OCI-LY3 (cell line): ENCODE results near the gene COL13A1.

ENCODE experiments used
- CTCF ChIP-seq: fragments of 200-600, 300-600 bp; sonication (generic); IDR thresholded peaks from 2 replicates; pipeline ENCODE4 v1.5.1; 2014; ENCODE audit warnings: antibody characterized with exemption, low read length, low read depth
- EZH2phosphoT487 ChIP-seq: fragments of 200-600 bp; shearing (Covaris generic); IDR thresholded peaks from 2 replicates; pipeline ENCODE4 v1.6.1; 2018; ENCODE audit warnings: antibody characterized with exemption, mixed run types, low read depth

DNA sequence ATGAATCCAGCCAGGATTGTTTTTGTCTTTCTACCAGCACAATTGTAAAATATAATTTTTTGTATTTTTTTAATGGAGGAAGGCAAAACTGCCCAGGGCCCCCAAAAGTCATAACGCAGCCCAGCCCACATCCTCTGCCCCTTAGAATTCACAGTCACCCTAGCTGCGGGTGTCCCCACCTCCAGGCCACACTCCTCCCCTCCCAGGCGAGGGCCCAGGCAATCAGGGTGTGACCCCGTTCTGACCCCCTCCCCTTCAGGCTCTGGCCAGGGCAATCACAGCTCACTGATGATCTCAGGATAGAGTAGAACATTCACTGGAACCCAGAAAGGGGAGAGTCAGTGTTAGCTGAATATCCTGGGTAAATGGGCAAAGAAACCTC, 158.9 kb downstream of the COL13A1 start:
- TF ChIP-seq CTCF (no peak), EZH2phosphoT487 (no peak)
